Measurements from ENCODE around the gene TLE2. TPM values are rescaled to one million over a fixed set of nuclear protein-coding genes. Genes with fewer than 3 reads are reported as not detected.

Gene TLE2
- total and polyA plus RNA-seq, 2 donors (not counting 3 experiments of a cell fraction or from before 2014, with no cell fraction given) = 32.0 to 38.8 TPM

DNA sequence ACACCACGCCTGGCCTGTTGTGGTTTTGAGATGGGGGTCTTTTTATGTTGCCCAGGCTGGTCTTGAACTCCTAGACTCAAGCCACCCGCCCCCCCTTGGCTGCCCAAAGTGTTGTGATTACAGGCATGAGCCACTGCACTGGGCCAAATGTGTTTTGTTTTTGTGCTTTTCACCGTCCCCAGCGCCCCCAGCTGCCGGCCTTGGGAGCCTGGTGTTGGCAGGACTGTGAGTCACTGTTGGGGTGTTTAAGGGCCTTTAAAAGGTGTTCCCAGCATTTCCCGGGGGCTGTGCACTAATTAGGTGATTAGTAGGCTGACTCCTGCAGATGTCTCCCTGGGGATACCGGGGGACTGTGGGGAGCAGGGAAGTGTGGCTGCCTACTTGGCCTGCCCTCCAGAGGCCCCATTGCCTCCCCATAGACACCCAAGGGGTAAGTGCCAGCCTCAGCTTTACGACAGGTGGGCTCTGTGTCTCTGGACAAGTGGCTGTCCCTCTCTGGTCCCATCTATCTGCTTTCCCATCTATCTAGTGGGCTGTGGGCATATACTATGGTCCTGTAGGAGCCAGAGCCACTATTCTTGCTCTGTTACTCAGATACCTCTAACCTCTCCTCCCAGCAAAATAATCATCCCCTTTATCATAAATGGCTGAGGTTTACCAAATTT, 45.0 kb upstream of the TLE2 start:
- TF ChIP-seq, protein P1, sequence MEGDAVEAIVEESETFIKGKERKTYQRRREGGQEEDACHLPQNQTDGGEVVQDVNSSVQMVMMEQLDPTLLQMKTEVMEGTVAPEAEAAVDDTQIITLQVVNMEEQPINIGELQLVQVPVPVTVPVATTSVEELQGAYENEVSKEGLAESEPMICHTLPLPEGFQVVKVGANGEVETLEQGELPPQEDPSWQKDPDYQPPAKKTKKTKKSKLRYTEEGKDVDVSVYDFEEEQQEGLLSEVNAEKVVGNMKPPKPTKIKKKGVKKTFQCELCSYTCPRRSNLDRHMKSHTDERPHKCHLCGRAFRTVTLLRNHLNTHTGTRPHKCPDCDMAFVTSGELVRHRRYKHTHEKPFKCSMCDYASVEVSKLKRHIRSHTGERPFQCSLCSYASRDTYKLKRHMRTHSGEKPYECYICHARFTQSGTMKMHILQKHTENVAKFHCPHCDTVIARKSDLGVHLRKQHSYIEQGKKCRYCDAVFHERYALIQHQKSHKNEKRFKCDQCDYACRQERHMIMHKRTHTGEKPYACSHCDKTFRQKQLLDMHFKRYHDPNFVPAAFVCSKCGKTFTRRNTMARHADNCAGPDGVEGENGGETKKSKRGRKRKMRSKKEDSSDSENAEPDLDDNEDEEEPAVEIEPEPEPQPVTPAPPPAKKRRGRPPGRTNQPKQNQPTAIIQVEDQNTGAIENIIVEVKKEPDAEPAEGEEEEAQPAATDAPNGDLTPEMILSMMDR (IDR thresholded peaks at IDR 0.05; ENCODE audit: extremely low read depth in 1 of 2, insufficient read depth in 1 of 2, low read depth in 1 of 2, low read length in 2 of 2) = peak in 1 of 2 donors; percentile 8
- no peak for TF ChIP-seq POLR2AphosphoS5 (IDR thresholded peaks at IDR 0.05; ENCODE audit: insufficient read depth, low read depth, low read length)
- no peak for TF ChIP-seq GATA2 (IDR thresholded peaks at IDR 0.05; ENCODE audit: insufficient read depth, insufficient read length, low read depth, low read length)
- no peak overlapping the region for H3K27ac ChIP-seq (ENCODE audit: insufficient read depth, low read depth, low read length)
- no peak overlapping the region for H3K4me2 ChIP-seq (ENCODE audit: insufficient read depth, low read length)
- H3K4me1 ChIP-seq (ENCODE audit: control insufficient read depth, extremely low read depth, insufficient read depth, low read length) = no peaks in the 10 kb centered on the region
- no TSS peak for BruUV-seq (replicated peaks)
- no peaks in the 10 kb centered on the region for H3K9me3 ChIP-seq (replicated peaks; ENCODE audit: control insufficient read depth, insufficient read depth, low read length)
- FAIRE-seq (no peak), DNase-seq (ENCODE audit: low read depth, low spot score) (no peak)
- intact Hi-C loops (cut with micrococcal nuclease) = no loop called here
- no peak overlapping the region for H2AFZ ChIP-seq (ENCODE audit: low read depth, low read length)
- no peak overlapping the region for H3K9ac ChIP-seq (replicated peaks; ENCODE audit: extremely low read depth, insufficient read depth, low read length)
- no peaks in the 10 kb centered on the region for H3K79me2 ChIP-seq (ENCODE audit: control insufficient read depth, insufficient read depth, low read length)
- H3K9me1 ChIP-seq (replicated peaks; ENCODE audit: control insufficient read depth, extremely low read depth, insufficient read depth, low read length) = no peaks in the 10 kb centered on the region
- H3K4me3 ChIP-seq (replicated peaks in 1 of 3; ENCODE audit: insufficient read depth in 1 of 3, low read depth in 1 of 3, low read length in 3 of 3) = no peak overlapping the region
- ChIA-PET CTCF (interaction anchor here (1.1 to 1.6 kb wide), 2 partner anchors 111 to 119 kb away, joined by 4 to 5 read pairs; no protein-coding TSS in a partner anchor), POLR2A (no interaction called here)
- H3K27me3 ChIP-seq (ENCODE audit: control insufficient read depth in 2 of 2, insufficient read depth in 2 of 2, low read length in 2 of 2) = no peaks in the 10 kb centered on the region
- H4K20me1 ChIP-seq (replicated peaks; ENCODE audit: control insufficient read depth, extremely low read depth, insufficient read depth, low read length) = no peaks in the 10 kb centered on the region
- H3K36me3 ChIP-seq (ENCODE audit: control insufficient read depth in 2 of 2, extremely low read depth in 1 of 2, insufficient read depth in 2 of 2, low read length in 2 of 2) = no peaks in the 10 kb centered on the region
- dilution Hi-C loops (cut with MboI; ENCODE audit: extremely low pct_ligation_motif_present, low sequenced_read_pairs) = no loop called here

DNA sequence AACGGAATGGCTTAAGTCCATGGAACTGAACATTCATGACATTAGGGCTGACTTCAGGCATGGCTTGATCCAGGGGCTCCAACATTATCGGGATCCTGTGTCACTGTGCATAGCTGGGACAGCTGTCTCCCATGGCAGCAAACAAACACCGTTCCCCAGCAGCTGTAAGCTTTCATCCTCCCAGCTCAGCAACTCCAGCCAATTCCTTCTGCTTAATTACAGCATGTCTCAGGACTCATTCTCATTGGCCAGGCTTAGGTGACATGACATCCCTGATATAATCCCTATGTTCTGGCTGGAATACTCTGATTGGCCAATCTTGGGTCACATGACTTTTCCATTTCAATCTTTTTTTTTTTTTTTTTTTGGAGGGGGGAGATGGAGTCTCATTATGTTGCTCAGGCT, 44.1 kb upstream of the TLE2 start:
- FAIRE-seq = no peak
- no peaks in the 10 kb centered on the region for H3K27me3 ChIP-seq (ENCODE audit: control insufficient read depth in 2 of 2, insufficient read depth in 2 of 2, low read length in 2 of 2)
- dilution Hi-C loops (cut with MboI; ENCODE audit: extremely low pct_ligation_motif_present, low sequenced_read_pairs) (no loop called here), intact Hi-C loops (cut with micrococcal nuclease) (no loop called here)
- H3K4me1 ChIP-seq (ENCODE audit: control insufficient read depth, extremely low read depth, insufficient read depth, low read length) = no peaks in the 10 kb centered on the region
- no peak overlapping the region for H3K27ac ChIP-seq (ENCODE audit: insufficient read depth, low read depth, low read length)
- no peaks in the 10 kb centered on the region for H3K36me3 ChIP-seq (ENCODE audit: control insufficient read depth in 2 of 2, extremely low read depth in 1 of 2, insufficient read depth in 2 of 2, low read length in 2 of 2)
- no peak for TF ChIP-seq FOS (IDR thresholded peaks at IDR 0.05; ENCODE audit: borderline replicate concordance, insufficient read depth, low read length)
- no peak for TF ChIP-seq EZH2 (IDR thresholded peaks at IDR 0.05; ENCODE audit: borderline replicate concordance, low read depth, low read length, severe bottlenecking)
- TF ChIP-seq POLR2A (IDR thresholded peaks at IDR 0.05; ENCODE audit: low read depth, low read length) = no peak
- no peak for TF ChIP-seq POLR2AphosphoS5 (IDR thresholded peaks at IDR 0.05; ENCODE audit: insufficient read depth, low read depth, low read length)
- no peak for TF ChIP-seq GATA2 (IDR thresholded peaks at IDR 0.05; ENCODE audit: insufficient read depth, insufficient read length, low read depth, low read length)
- no peak for TF ChIP-seq MYC (IDR thresholded peaks at IDR 0.05; ENCODE audit: low read depth, low read length)
- TF ChIP-seq, protein P2, sequence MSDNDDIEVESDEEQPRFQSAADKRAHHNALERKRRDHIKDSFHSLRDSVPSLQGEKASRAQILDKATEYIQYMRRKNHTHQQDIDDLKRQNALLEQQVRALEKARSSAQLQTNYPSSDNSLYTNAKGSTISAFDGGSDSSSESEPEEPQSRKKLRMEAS (IDR thresholded peaks at IDR 0.05; ENCODE audit: insufficient read depth, insufficient read length) = no peak
- TF ChIP-seq, protein P1 (IDR thresholded peaks at IDR 0.05; ENCODE audit: extremely low read depth in 1 of 2, insufficient read depth in 1 of 2, low read depth in 1 of 2, low read length in 2 of 2) = no peak
- TF ChIP-seq JUN (IDR thresholded peaks at IDR 0.05; ENCODE audit: borderline replicate concordance, insufficient read depth, insufficient read length, low read depth) = no peak
- H3K9ac ChIP-seq (replicated peaks; ENCODE audit: extremely low read depth, insufficient read depth, low read length) = no peak overlapping the region
- H3K9me1 ChIP-seq (replicated peaks; ENCODE audit: control insufficient read depth, extremely low read depth, insufficient read depth, low read length) = no peaks in the 10 kb centered on the region
- DNase-seq (ENCODE audit: low read depth, low spot score) = peak; percentile 48
- H3K79me2 ChIP-seq (ENCODE audit: control insufficient read depth, insufficient read depth, low read length) = no peaks in the 10 kb centered on the region
- ChIA-PET CTCF (interaction anchor here (1.1 to 1.6 kb wide), 3 partner anchors 31 to 118 kb away, joined by 4 to 8 read pairs (median 5); no protein-coding TSS in a partner anchor), POLR2A (interaction anchor here (0.7 kb wide), 1 partner anchor 1398 kb away, joined by 6 read pairs; no protein-coding TSS in a partner anchor)
- H4K20me1 ChIP-seq (replicated peaks; ENCODE audit: control insufficient read depth, extremely low read depth, insufficient read depth, low read length) = no peaks in the 10 kb centered on the region
- no TSS peak for BruUV-seq (replicated peaks)
- no peak overlapping the region for H3K4me3 ChIP-seq (replicated peaks in 1 of 3; ENCODE audit: insufficient read depth in 1 of 3, low read depth in 1 of 3, low read length in 3 of 3)
- no peaks in the 10 kb centered on the region for H3K9me3 ChIP-seq (replicated peaks; ENCODE audit: control insufficient read depth, insufficient read depth, low read length)
- no peak overlapping the region for H2AFZ ChIP-seq (ENCODE audit: low read depth, low read length)
- no peak overlapping the region for H3K4me2 ChIP-seq (ENCODE audit: insufficient read depth, low read length)

Measured in endothelial cell of umbilical vein (primary cell).